ENCODE data around the gene DBH. TPM values are rescaled to one million over a fixed set of nuclear protein-coding genes. Genes with fewer than 3 reads are reported as not detected.

DBH gene
- total RNA-seq, 1 experiment from 2014 or later, result not detected

GRCh38 chr9:133683586-133684120 lies 47.5 kb downstream of the DBH start:
- Histone ChIP-seq H3K9ac (ENCODE audit: low read length) (no peak overlapping the region), H3K36me3 (ENCODE audit: control insufficient read depth in 1 of 2, insufficient read depth in 2 of 2, low read length in 2 of 2) (no peaks in the 10 kb centered on the region), H4K20me1 (ENCODE audit: insufficient read depth) (no peaks in the 10 kb centered on the region), H3K4me2 (ENCODE audit: low read length) (no peak overlapping the region), H3K9me3 (ENCODE audit: control insufficient read depth in 1 of 2, insufficient read depth in 1 of 2, low read depth in 1 of 2, low read length in 2 of 2) (no peaks in the 10 kb centered on the region), H3K27me3 (ENCODE audit: insufficient read depth, low read length) (no peaks in the 10 kb centered on the region), H3K27ac (ENCODE audit: low read depth, low read length) (no peak overlapping the region), H3K4me3 (replicated peaks in 1 of 2; ENCODE audit: low read depth in 1 of 2, low read length in 2 of 2) (no peak overlapping the region), H3K9me2 (ENCODE audit: insufficient read depth) (no peaks in the 10 kb centered on the region), H2AFZ (ENCODE audit: low read depth, low read length, poor library complexity, severe bottlenecking) (no peak overlapping the region), H3K79me2 (ENCODE audit: insufficient read depth, low read length) (no peaks in the 10 kb centered on the region), H3K4me1 (ENCODE audit: control insufficient read depth in 1 of 2, insufficient read depth in 2 of 2, low read length in 2 of 2) (no peaks in the 10 kb centered on the region)
- ChIA-PET POLR2A (interaction anchor here (0.6 kb wide), 1 partner anchor 481 kb away, joined by 3 read pairs; the partner anchor contains the start of gene RNU6ATAC), CTCF (no interaction called here), RAD21 (ENCODE audit: low non-redundant PET in 1 of 2, low total read pairs in 2 of 2, uncharacterized antibody in 2 of 2, unreplicated experiment in 2 of 2) (no interaction called here)
- BruUV-seq (replicated peaks), result no TSS peak
- intact Hi-C loops (cut with micrococcal nuclease), result no loop called here
- DNase-seq (ENCODE audit: low read depth, low spot score) (no peak), ATAC-seq (no peak)
- TF ChIP-seq EGR1 (IDR thresholded peaks at IDR 0.05; ENCODE audit: low read depth) (no peak), TCF7L2 (IDR thresholded peaks at IDR 0.05; ENCODE audit: borderline replicate concordance, extremely low read depth, insufficient read depth, insufficient read length) (no peak), SRF (IDR thresholded peaks at IDR 0.05; ENCODE audit: low read depth) (no peak), JUND (IDR thresholded peaks at IDR 0.05) (no peak), ELF1 (IDR thresholded peaks at IDR 0.05; ENCODE audit: borderline replicate concordance, low read depth) (no peak), SP1 (IDR thresholded peaks at IDR 0.05; ENCODE audit: low read depth) (no peak)

- BruUV-seq (replicated peaks), result no TSS peak
- ChIA-PET CTCF (no interaction called here), POLR2A (interaction anchor here (0.6 kb wide), 1 partner anchor 480 kb away, joined by 3 read pairs; the partner anchor contains the start of gene RNU6ATAC), RAD21 (ENCODE audit: low non-redundant PET in 1 of 2, low total read pairs in 2 of 2, uncharacterized antibody in 2 of 2, unreplicated experiment in 2 of 2) (no interaction called here)
- H3K9ac ChIP-seq (ENCODE audit: low read length), result no peak overlapping the region
- intact Hi-C loops (cut with micrococcal nuclease), result no loop called here
- no peaks in the 10 kb centered on the region for H4K20me1 ChIP-seq (ENCODE audit: insufficient read depth)
- no peaks in the 10 kb centered on the region for H3K36me3 ChIP-seq (ENCODE audit: control insufficient read depth in 1 of 2, insufficient read depth in 2 of 2, low read length in 2 of 2)
- no peaks in the 10 kb centered on the region for H3K79me2 ChIP-seq (ENCODE audit: insufficient read depth, low read length)
- no peaks in the 10 kb centered on the region for H3K4me1 ChIP-seq (ENCODE audit: control insufficient read depth in 1 of 2, insufficient read depth in 2 of 2, low read length in 2 of 2)
- no peaks in the 10 kb centered on the region for H3K9me2 ChIP-seq (ENCODE audit: insufficient read depth)
- no peak overlapping the region for H3K4me2 ChIP-seq (ENCODE audit: low read length)
- no peaks in the 10 kb centered on the region for H3K27me3 ChIP-seq (ENCODE audit: insufficient read depth, low read length)
- no peak overlapping the region for H3K27ac ChIP-seq (ENCODE audit: low read depth, low read length)
- H3K4me3 ChIP-seq (replicated peaks in 1 of 2; ENCODE audit: low read depth in 1 of 2, low read length in 2 of 2), result no peak overlapping the region
- no peak for ATAC-seq
- H2AFZ ChIP-seq (ENCODE audit: low read depth, low read length, poor library complexity, severe bottlenecking), result no peak overlapping the region
- DNase-seq (ENCODE audit: low read depth, low spot score), result no peak
- no peaks in the 10 kb centered on the region for H3K9me3 ChIP-seq (ENCODE audit: control insufficient read depth in 1 of 2, insufficient read depth in 1 of 2, low read depth in 1 of 2, low read length in 2 of 2)
- TF ChIP-seq FOSL1 (IDR thresholded peaks at IDR 0.05; ENCODE audit: low read depth) (no peak), REST (IDR thresholded peaks at IDR 0.05; ENCODE audit: low read depth) (no peak), RAD21 (IDR thresholded peaks at IDR 0.05; ENCODE audit: low read depth) (no peak), TCF7L2 (IDR thresholded peaks at IDR 0.05; ENCODE audit: borderline replicate concordance, extremely low read depth, insufficient read depth, insufficient read length) (no peak), ELF1 (IDR thresholded peaks at IDR 0.05; ENCODE audit: borderline replicate concordance, low read depth) (no peak), ZBTB33 (IDR thresholded peaks at IDR 0.05; ENCODE audit: extremely low read depth, insufficient replicate concordance, low read length) (no peak), POLR2A (IDR thresholded peaks at IDR 0.05; ENCODE audit: borderline replicate concordance, extremely low read depth, insufficient read depth, insufficient read length) (no peak)
These were observed 48.2 kb downstream of the DBH start for GRCh38 chr9:133684121-133684935.
